KMS-11 (cell line): ENCODE results near the gene ZNF614.

Source experiments
- H2AFZ ChIP-seq: fragments of 200-600 bp; sonication (generic); 2 replicates; pipeline ENCODE4 v1.6.1; 2016; ENCODE audit warnings: antibody characterized with exemption, mixed run types, low read depth
- H3K27ac ChIP-seq: fragments of 200-600 bp; sonication (generic); 2 replicates; pipeline ENCODE4 v1.6.1; 2016; ENCODE audit warnings: mild to moderate bottlenecking, mixed run types
- H3K27me3 ChIP-seq: fragments of 200-600 bp; sonication (generic); 2 replicates; pipeline ENCODE4 v1.6.1; 2017; ENCODE audit warnings: mild to moderate bottlenecking, low read depth, mixed run types, moderate library complexity; ENCODE audit not compliant: insufficient read depth
- H3K36me3 ChIP-seq: fragments of 200-600 bp; sonication (generic); 2 replicates; pipeline ENCODE4 v1.6.1; 2017; ENCODE audit warnings: mild to moderate bottlenecking, mixed run types; ENCODE audit not compliant: insufficient read depth
- H3K4me1 ChIP-seq: fragments of 200-600 bp; sonication (generic); 2 replicates; pipeline ENCODE4 v1.6.1; 2016; ENCODE audit warnings: mild to moderate bottlenecking, low read depth, mixed run types; ENCODE audit not compliant: poor library complexity, severe bottlenecking
- H3K4me2 ChIP-seq: fragments of 200-600 bp; sonication (generic); 2 replicates; pipeline ENCODE4 v1.7.0; 2016; ENCODE audit warnings: mild to moderate bottlenecking, mixed run types
- H3K4me3 ChIP-seq: fragments of 200-600 bp; sonication (generic); IDR thresholded peaks from 2 replicates; pipeline ENCODE4 v1.6.1; 2017; ENCODE audit warnings: low read depth, low read length, mixed read lengths; ENCODE audit not compliant: insufficient read depth
- H3K79me2 ChIP-seq: fragments of 200-600 bp; sonication (generic); 2 replicates; pipeline ENCODE4 v1.6.1; 2016; ENCODE audit warnings: low read depth, mixed run types; ENCODE audit not compliant: insufficient read depth
- H3K9ac ChIP-seq: fragments of 200-600 bp; sonication (generic); 2 replicates; pipeline ENCODE4 v1.6.1; 2016; ENCODE audit warnings: mild to moderate bottlenecking, mixed run types
- H4K20me1 ChIP-seq: fragments of 200-600 bp; sonication (generic); 2 replicates; pipeline ENCODE4 v1.6.1; 2016; ENCODE audit warnings: mild to moderate bottlenecking, mixed run types; ENCODE audit not compliant: insufficient read depth
- CTCF ChIP-seq: fragments of 200-600 bp; sonication (generic); conservative IDR thresholded peaks from 2 replicates; pipeline ENCODE4 v1.6.1; 2017; ENCODE audit warnings: low read depth, mild to moderate bottlenecking, antibody characterized with exemption, low read length, moderate library complexity, mixed read lengths

ZNF614 gene

GRCh38 chr19:51971624-51972023, 56.6 kb downstream of the ZNF614 start:
- Histone ChIP-seq H3K27ac (no peak overlapping the region), H3K4me3 (no peak overlapping the region), H3K9ac (no peak overlapping the region), H3K27me3 (no peaks in the 10 kb centered on the region), H3K79me2 (no peaks in the 10 kb centered on the region), H3K4me1 (no peaks in the 10 kb centered on the region), H3K36me3 (no peaks in the 10 kb centered on the region), H2AFZ (no peak overlapping the region), H4K20me1 (no peaks in the 10 kb centered on the region), H3K4me2 (no peak overlapping the region)
- TF ChIP-seq CTCF: no peak

GRCh38 chr19:51970718-51971117, 57.5 kb downstream of the ZNF614 start:
- Histone ChIP-seq H3K27me3 (no peaks in the 10 kb centered on the region), H3K36me3 (no peaks in the 10 kb centered on the region), H3K79me2 (no peaks in the 10 kb centered on the region), H3K4me1 (no peaks in the 10 kb centered on the region), H3K27ac (no peak overlapping the region), H3K4me2 (no peak overlapping the region), H3K9ac (no peak overlapping the region), H3K4me3 (no peak overlapping the region), H4K20me1 (no peaks in the 10 kb centered on the region), H2AFZ (no peak overlapping the region)
- no peak for TF ChIP-seq CTCF

GRCh38 chr19:51965583-51965982, 62.6 kb downstream of the ZNF614 start:
- no peaks in the 10 kb centered on the region for H3K36me3 ChIP-seq
- no peaks in the 10 kb centered on the region for H3K4me1 ChIP-seq
- H3K4me2 ChIP-seq: no peak overlapping the region
- no peaks in the 10 kb centered on the region for H3K27me3 ChIP-seq
- H3K4me3 ChIP-seq: no peak overlapping the region
- H4K20me1 ChIP-seq: no peaks in the 10 kb centered on the region
- H3K79me2 ChIP-seq: no peaks in the 10 kb centered on the region
- no peak overlapping the region for H3K9ac ChIP-seq
- H2AFZ ChIP-seq: no peak overlapping the region
- no peak for TF ChIP-seq CTCF
- no peak overlapping the region for H3K27ac ChIP-seq
